Inferior parietal cortex (tissue), 1 donor: ENCODE data around the gene LMF1.

Source experiments
- DNase-seq: peaks from one replicate; pipeline ENCODE4 v3.0.0-alpha.2; 2016; ENCODE audit errors: extremely low spot score

The LMF1 gene

DNA sequence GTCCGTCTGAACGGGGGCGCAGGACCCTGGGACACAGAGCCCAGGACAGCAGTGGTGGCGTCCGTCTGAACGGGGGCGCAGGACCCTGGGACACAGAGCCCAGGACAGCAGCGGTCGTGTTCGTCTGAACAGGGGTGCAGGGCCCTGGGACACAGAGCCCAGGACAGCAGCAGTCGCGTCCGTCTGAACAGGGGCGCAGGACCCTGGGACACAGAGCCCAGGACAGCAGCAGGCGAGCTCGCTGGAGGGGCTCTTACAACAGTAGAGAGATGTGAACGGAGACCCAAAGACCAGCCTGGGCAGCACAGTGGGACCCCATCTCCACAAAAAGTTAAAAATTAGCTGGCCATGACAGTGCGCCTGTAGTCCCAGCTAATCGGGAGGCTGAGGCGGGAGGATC, 40.7 kb downstream of the LMF1 start:
- DNase-seq: no peak

DNA sequence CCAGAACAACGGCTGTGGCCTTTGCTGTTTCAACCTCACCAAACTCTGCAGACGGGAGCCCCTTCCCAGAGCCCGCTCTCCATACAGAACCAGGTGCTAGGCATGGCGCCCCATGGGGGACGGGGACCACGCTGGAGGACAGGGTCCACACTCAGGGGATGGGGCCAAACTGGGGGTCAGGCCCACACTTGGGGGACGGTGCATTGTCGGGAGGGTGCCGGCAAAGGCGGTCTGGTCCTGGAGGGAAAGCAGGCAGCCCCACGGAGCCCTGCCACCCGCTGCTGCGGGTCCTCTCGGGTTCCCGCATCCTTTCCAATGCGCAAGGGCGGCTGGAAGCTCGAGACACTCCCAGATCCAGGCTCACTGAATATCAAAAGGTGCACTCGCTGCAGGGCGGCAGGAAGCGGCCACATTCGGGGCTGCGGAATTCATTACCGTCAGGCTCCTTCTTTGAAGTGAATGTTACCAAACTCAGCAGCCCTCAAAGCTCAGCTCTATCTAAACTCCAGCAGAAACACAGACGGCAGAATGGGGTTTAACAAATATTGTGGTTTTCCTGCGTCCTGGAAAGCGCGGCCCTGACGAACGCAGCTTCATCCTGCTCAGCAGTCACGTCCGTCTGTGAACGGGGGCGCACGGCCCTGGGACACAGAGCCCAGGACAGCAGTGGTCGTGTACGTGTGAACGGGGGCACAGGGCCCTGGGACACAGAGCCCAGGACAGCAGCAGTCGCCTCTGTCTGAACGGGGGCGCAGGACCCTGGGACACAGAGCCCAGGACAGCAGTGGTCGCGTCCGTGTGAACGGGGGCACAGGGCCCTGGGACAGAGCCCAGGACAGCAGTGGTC, 41.3 kb downstream of the LMF1 start:
- no peak for DNase-seq

DNA sequence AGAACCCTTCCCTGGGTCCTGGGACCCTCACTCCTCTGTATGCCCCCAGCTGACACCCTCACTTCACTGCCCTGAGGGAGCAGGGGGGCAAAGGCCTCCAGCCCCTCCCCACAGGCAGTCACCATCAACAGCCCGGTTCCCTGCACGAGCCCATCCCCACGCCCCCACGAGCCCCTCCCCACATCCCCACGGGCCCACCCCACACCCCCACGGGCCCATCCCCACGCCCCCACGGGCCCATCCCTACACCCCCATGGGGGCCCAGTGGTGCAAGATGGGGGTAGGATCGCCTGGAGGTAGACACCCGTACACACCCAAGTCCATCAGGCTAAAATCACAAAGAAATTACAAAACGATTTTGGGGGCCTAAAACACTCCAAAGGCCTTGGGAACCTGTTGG, 42.3 kb downstream of the LMF1 start:
- no peak for DNase-seq

DNA sequence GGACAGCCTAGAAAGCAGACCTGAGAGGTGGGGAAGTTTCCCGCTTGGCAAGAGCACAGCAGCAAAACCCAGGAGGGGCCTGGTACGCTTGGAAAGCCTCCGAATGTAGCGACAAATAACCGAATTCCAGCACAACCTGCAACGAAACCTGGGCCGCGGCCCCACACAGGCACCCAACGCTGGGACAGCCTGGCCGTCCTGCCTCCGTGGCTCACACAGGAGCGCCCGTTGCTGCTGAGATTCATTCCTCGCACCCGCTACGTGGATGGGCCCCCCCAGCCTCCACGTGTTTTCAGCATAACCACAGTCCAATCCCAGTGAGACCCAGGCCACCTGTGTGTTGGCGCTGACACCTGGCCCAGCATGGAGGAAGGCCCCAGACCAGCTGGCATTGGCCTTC, 42.9 kb downstream of the LMF1 start:
- DNase-seq: no peak

DNA sequence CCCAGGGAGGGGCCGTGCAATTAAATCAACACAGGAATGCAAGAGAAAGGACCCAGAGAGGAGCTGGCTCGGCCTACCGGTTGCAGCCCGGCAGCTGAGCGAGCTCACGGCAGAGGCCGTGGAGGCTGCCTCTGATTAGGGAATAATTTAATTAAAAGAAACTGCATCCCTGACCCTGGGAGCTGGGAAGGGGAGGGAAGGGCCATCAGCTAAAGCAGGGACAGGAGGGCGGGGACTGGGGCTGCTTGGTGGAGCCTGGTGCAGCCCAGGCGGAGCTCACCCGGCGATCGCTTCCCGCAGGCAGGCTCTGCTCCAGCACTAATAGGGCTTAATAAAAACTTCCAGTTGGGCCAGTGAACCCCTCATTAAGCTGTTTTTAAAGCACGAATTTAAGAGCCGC, 43.4 kb downstream of the LMF1 start:
- DNase-seq: no peak

DNA sequence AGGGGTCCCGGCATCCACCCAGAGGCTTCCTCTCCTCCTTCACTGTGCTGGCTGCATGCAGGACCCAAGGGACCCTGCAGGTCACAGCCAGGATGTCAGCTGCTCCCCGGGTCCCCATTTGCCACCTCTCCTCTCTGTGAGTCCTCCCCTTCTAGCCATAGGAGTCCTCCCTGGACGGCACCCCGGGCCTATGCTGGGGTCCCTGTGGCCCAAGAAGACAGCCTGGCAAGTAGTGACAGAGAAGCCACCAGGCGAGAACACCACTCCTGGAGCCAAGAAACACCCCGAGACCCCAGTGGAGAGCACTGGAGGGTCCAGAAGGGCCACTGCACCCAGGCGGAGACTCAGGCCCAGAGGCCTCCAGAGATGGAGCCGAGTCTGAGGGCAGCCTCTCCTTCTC, 44.1 kb downstream of the LMF1 start:
- no peak for DNase-seq

DNA sequence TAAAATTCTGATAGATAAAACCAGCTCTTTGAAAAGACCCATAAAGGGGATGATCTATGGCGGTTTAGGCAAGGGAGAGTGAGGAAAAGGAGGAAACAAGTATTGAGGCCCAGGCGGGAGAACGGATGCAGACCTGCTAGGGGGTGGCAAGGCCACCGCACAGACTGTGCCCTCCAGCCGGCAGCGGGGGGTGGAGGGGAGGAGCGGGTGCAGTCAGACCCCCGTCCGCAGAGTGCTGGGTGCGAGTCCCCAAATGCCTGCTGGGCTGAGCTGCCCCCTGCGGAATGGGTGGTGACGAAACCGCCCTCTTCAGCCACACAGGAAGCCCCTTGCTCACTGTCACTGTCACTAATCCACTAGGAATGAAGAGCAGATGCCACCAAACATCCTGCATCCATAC, 46.0 kb downstream of the LMF1 start:
- no peak for DNase-seq

DNA sequence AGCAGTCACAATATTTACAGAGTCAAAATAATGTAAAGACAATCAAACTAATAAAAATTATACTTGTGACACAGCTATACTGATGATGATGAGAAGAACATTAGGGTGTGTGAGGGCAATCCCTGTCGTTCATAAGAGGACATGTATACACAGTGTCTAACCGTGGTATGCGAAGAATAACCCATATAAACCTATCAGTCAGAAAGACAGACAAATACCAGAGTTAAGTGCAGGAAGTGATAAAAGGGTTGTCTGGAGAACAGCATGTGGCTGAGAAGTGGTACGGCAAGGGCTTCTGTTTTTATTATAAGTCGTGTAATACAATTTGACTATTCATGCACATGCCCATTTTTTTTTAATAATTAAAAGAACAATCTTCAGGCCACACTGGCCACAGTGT, 46.7 kb downstream of the LMF1 start:
- no peak for DNase-seq

DNA sequence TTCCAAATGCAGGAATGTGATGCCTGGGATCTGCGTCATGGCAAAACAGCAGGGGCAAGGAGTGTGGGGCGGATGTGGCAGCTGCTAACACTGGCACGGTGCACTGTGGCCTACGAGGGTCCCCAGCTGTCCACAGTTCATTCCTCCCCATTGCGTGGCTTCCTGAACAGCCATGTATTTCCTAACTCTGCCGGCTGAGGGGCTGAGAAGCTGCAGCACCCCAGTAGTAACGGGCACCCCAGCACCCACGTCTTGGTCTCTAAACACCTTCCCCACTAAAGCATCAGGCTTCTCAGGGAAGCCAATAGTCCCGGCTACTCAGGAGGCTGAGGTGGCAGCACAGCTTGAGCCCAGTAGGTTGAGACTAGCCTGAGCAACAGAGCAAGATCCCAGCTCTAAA, 47.6 kb downstream of the LMF1 start:
- no peak for DNase-seq

DNA sequence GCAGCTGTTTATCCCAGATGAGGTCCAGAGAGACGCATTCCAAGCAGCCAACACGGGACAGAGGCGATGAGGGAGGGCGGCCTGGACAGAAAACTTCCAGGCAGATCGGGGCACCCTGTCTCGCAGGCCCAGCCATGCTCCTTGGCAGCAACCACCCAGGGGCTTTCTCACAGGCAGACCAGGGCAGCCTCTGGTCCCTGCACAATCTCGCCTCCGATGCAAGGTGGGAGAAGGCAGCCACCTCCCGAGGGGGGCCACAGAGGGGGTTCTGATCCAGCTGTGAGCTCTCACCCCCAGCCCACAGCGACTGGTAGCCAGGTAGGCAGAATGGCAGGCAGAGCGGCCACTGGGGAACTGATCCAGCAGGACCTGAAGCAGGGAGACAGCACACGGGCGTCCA, 48.7 kb downstream of the LMF1 start:
- DNase-seq: no peak

DNA sequence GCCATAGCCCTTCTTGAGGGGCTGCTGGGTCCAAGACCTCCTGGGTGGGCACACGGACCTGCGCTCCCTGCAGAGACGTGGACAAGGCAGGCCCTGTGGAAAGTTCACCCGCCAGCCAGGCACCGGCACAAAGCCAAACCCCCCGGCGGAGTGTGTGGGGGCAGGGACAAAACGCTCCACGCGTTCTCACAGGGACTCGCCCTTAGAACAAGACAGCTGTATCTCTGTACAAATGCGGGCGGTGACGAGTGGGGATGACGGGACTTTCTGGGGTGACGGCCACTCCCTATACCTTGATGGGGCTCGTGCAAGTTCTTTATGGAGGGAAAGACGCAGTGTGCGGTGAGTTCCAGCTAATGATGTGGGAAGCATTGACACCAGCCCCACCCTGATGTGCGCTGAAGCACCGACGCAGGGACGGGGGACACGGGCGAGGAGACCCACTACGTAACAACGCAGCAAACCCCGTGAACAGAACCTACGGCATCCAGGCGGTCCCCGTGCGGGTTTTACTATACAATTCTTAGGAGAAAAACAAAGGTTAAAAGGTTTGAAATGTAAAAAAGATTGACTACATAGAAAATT, 49.4 kb downstream of the LMF1 start:
- DNase-seq: no peak

DNA sequence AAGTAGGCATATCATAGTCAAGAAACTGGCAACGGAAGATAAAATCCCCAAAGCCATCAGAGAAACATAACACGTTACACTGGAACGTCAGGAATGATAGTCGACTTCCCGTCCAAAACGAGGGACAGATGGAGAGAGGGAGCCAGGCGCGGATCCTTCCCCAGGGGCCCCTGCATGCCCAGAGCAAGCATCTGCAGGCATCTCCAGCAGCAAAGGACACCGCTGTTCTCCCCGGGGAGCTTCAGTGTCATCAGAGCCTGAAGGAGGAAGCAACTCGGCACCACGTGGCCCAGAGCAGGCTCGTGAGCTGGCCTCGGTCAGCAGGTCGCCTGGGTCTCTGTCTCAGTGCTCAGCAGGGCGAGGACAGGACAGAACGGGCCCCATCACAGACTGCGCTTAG, 50.1 kb downstream of the LMF1 start:
- peak; percentile 13 for DNase-seq

DNA sequence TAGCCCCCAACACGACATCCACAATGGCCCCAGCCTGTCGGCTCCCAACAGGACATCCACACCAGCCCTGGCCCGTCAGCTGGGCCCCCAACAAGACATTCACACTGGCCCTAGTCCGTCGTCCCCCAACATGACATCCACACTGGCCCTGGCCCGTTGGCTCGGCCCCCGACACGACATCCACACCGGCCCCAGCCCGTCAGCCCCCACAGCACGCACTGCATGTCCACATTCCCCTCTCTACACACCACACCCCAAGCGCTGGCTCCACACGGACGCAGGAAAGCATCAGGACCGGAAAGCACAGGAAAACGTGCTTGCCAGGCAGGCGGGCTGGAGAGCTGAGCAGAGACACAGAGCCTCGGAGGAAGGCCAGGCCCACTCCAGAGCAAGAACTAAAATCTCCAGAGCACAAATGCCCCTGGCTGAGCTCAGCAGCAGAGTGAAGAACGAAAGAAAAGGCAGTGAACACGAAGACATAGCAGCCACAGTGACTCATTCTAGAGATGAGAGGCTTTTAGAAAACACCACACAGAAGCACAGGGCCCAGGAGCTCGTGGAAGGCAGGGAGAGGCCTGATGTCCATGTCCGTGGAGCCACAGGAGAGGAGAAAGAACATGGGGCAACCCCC, 50.6 kb downstream of the LMF1 start:
- no peak for DNase-seq

DNA sequence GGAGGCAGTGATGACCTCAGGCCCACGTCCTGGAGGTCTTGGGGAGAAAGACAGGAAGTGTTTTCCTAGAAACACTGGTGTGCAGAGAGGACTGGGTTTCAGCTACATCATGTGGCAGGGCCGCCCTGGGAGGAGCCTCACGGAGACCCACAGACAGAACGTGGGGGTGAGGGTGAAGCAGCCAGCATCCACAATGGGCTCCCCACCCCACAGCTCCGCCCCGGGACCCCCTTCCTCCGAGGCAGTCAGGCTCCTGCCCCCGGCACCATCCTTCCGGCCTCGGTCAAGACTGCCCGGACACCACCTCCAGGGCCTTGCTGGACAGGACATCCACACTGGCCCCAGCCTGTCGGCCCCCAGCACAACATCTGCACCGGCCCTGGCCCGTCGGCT, 51.1 kb downstream of the LMF1 start:
- DNase-seq: no peak

DNA sequence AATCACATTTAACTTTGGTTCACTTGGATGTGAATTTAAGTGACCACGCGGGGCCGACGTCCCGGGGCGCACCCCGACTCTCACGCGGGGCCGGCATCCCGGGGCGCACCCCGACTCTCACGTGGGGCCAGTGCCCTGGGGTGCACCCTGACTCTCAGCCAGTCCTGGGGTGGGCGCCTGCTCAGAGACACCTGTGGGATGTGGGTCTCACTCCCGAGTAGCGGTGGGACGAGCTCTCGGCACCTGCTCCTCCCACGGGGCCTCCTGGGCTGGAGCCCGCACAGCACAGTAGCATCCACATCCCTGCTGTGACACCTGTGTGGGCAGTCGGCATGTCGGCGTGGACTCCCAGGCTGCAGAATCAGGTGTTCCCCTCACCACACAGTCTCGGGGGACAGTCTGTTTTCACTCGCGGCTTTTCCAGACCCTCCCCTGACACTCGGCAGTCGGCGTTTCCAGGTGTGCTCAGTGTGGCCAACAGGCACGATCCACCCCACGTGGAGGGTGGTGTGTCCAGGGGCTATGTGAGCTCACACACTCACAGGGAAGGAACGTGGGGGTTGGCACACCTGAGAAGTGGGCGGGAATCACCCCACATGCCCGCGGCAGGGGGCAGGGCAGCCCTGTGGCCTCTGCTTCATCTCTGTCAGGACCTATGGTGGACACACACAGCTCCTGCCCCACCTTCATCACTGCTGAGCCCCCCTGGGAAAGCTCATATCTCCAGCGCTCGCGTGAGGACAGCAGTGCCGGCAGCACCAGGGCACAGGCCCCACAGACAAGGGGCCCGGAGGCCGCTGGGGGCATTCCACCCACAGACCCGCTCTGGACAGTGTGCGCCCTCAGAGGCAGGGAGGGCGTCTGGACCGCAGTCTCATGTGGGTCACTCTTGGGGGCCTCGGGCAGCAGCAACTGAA, 51.8 kb downstream of the LMF1 start:
- DNase-seq: no peak

DNA sequence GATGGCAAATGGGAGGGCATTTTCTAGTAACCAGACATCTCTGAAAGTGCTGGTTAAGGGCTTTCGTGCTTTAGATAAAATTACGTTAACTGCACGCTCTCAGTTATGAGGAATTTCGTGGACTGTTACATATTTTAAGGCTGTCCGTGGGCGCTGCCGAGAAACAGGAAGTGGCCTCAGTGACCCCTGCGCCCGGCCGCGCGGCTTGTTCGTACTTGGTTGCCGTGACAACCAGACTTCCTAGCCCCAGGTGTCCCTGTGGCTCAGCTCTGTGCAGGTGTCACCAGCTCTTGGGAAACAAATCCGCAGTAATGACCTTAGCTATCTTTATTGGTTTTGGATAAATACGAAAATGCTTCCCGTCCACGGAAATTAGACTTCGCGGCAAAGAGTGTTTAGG, 52.7 kb downstream of the LMF1 start:
- DNase-seq: no peak

DNA sequence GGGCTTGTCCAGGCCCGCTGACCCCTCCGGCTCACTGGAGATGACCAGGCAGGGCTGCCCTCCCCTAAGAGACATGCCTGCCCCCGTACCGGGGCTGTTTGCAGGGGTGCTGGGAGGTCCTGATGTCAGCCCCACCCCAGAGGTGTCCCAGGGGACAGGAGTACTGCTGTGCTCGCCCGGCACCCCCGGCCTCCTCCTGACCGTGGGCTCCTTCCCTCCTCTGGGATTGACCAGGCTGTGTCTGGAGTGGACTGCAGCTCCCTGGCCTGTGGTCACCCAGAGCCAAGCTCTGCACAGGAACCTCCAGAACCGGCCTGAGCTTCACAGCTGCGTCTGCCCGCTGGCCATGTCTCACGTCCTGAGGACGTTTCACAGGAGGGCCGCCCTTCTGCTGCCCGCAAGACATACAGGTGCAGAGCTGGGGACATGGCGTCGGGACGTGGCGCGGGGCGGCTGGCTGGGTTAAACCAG, 53.2 kb downstream of the LMF1 start:
- no peak for DNase-seq

DNA sequence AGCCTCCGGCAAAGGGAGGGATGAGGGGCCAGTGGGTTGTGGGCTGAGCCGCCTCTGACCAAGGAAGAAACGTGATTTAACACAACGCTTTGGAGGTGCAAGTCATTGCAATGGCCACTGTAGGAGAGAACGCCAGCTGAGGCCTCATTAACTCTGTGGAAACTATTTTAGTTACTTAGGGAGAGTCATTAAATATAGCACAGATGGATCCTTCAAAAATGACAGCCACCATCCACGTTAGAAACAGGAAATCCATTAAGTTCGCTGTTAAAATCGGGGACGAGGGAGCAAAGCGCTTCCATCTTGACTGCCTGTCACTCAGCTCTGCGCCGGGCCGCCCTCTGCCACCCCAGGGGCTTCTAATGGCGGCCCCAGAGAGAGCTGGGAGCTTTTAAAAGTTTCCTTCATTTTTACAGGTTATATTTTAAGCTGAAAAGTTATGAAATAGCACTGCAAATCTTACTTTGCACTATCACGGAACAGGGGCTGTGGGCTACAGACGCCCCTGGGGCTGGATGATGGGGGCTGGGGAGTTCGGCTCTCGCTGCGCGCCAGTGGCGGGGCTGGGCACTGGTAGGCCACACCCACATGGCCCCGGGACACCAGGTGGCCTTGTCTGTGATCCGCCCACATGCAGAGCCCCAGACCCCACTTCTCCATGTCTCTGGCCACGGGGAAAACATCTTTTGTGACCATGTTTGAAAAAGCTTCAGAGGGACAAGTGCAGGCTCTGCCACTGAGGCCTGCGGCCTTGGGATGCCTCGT, 54.6 kb downstream of the LMF1 start:
- no peak for DNase-seq

DNA sequence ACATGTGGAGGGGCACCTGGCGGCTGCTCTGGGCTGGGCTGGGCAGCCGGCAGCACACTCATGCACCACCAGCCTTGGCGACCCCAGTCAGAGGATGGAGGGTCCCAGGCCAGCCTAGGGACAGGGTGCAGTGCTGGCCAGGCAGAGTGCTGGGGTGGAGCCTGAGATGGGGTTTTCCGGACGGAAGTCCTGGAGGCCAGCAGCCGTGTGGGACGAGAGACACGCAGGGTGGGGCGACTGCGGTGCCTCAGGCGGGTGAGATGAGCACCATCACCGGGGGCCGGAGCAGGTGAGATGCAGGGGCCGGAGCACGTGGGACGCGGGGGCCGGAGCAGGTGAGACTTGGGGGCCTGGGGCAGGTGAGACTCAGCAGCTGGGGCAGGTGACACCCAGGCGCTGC, 55.2 kb downstream of the LMF1 start:
- no peak for DNase-seq

DNA sequence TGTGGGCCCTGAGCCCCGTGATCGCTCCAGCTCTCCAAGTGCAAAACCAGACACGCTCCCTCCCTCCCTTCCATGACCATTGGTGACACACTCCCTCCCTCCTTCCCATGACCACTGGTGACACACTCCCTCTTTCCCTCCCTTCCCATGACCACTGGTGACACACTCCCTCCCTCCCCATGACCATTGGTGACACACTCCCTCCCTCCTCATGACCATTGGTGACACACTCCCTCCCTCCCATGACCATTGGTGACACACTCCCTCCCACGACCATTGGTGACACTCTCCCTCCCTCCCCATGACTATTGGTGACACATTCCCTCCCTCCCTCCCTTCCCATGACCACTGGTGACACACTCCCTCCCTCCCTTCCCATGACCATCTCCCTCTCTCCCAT, 56.3 kb downstream of the LMF1 start:
- no peak for DNase-seq

DNA sequence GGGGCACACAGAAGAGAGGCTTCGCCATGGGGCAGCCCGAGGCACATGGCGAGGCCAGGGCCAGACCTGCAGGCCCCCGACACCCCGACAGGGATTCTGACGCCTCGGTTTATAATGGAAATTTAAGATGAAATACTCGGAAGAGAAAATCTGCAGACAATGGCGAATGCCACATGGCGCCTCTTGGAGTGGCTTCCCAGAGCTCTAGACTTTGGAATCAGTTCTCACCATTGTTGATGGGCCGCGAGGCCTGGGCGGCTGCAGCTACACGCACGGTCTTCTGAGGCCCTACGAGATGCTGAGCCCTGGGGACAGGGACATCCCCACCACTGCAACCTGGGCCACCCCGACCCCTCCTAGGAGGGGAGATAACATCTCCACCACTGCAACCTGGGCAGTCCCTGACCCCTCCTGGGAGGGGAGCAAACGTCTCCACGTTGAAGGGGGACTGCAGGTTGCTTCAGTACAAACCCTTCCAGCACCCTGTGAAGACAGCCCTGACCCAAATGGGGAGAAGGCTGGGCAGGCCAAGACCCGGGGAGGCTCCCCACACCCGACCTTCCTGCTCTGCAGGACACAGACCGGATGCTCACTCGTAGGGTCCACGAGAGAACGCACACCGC, 56.9 kb downstream of the LMF1 start:
- DNase-seq: no peak
